OCI-LY3 (cell line): ENCODE measurements around the gene SMC3.

Source experiments
- EZH2phosphoT487 ChIP-seq: fragments of 200-600 bp; shearing (Covaris generic); IDR thresholded peaks from 2 replicates; pipeline ENCODE4 v1.6.1; 2018; ENCODE audit warnings: antibody characterized with exemption, mixed run types, low read depth
- TF ChIP-seq, protein P1 (sequence below): fragments of 200-600, 300-600 bp; sonication (generic); IDR thresholded peaks from 2 replicates; pipeline ENCODE4 v1.5.1; 2014; ENCODE audit warnings: antibody characterized with exemption, low read length, low read depth

DNA sequence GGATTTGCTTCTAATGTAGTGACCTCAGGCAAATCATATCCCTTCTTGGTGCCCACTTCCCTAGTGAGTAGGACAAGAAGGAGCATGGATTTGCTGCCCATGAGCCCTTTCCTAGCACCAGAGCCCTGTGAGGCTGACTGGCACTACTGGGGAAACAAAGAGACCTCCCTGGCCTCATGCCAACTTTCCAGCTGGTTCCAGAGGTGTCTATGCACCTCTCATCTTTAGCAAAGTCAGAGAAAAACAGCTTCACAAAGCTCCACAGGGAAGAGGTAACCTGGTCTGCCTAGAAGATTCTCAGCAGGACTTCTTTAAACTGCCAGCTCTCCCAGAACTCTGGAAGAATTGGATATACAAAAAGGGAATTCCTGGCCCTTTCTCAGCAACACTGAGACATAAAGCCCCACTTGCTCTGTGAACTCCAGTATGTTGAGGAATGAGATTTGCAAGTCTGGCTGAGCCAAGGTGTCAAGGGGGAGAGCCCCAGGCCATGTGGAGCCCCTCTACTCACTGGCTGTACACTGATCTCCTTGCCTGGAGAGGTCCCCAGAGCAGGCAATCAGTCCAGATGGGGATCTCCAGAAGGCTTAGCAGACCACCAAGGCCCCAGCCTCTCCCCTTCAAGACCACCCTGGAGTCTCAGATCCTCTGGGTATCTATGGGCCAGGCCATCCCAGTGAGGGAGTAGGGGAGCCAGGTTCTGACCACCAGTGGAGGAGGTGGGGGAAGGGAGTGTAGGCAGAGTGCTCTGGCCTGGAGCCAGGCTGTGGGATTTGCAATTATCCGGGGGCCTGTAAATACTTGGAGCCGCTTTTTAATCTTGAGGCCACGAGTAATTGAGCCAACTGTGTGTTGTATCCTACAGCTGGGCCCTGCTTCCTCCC lies 52.3 kb downstream of the SMC3 start:
- TF ChIP-seq, protein P1, sequence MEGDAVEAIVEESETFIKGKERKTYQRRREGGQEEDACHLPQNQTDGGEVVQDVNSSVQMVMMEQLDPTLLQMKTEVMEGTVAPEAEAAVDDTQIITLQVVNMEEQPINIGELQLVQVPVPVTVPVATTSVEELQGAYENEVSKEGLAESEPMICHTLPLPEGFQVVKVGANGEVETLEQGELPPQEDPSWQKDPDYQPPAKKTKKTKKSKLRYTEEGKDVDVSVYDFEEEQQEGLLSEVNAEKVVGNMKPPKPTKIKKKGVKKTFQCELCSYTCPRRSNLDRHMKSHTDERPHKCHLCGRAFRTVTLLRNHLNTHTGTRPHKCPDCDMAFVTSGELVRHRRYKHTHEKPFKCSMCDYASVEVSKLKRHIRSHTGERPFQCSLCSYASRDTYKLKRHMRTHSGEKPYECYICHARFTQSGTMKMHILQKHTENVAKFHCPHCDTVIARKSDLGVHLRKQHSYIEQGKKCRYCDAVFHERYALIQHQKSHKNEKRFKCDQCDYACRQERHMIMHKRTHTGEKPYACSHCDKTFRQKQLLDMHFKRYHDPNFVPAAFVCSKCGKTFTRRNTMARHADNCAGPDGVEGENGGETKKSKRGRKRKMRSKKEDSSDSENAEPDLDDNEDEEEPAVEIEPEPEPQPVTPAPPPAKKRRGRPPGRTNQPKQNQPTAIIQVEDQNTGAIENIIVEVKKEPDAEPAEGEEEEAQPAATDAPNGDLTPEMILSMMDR = no peak
- no peak for TF ChIP-seq EZH2phosphoT487
